Measurements from ENCODE around the gene B4GALNT3.

Gene B4GALNT3

GRCh38 chr12:527241-527640 is 67.5 kb downstream of the B4GALNT3 start:
- Histone ChIP-seq H3K4me1 (peaks cover 22 to 33% (median 27%) of the 10 kb centered on the region in 10 experiments), H3K27me3 (no peaks in the 10 kb centered on the region), H3K36me3 (peaks cover 0 to 4% (median 0%) of the 10 kb centered on the region in 11 experiments; a peak in 2 of 22 replicates), H3K4me2 (peak overlapping the region in 10 of 11 experiments; percentile 13 to 90 (median 82); a peak in 18 of 22 replicates), H3K9me3 (replicated peaks in 1 of 11) (peaks cover 30 to 39% (median 38%) of the 10 kb centered on the region in 11 experiments), H3K27ac (peak overlapping the region in 9 of 11 experiments; percentile 33 to 88 (median 79); a peak in 15 of 22 replicates), H3K4me3 (no peak overlapping the region), H4K20me1 (no peaks in the 10 kb centered on the region), H3K9ac (peak overlapping the region in 5 of 11 experiments; percentile 38 to 72 (median 56); a peak in 5 of 22 replicates)
- TF ChIP-seq Cebpa-rat (IDR thresholded peaks at IDR 0.05): no peak

- Histone ChIP-seq H3K4me1 (peaks cover 22 to 31% (median 27%) of the 10 kb centered on the region in 10 experiments), H3K4me3 (no peak overlapping the region), H3K27me3 (no peaks in the 10 kb centered on the region), H4K20me1 (no peaks in the 10 kb centered on the region), H3K36me3 (peaks cover 0 to 4% (median 0%) of the 10 kb centered on the region in 11 experiments; a peak in 2 of 22 replicates), H3K9ac (peak overlapping the region in 1 of 11 experiments; percentile 72; a peak in 1 of 22 replicates), H3K4me2 (peak overlapping the region in 9 of 11 experiments; percentile 61 to 90 (median 82); a peak in 17 of 22 replicates), H3K9me3 (replicated peaks in 1 of 11) (peaks cover 35 to 44% (median 42%) of the 10 kb centered on the region in 11 experiments), H3K27ac (peak overlapping the region in 7 of 11 experiments; percentile 74 to 88 (median 79); a peak in 12 of 22 replicates)
- TF ChIP-seq Cebpa-rat (IDR thresholded peaks at IDR 0.05): no peak
These were observed 68.0 kb downstream of the B4GALNT3 start for GRCh38 chr12:527729-528128.

- Histone ChIP-seq H4K20me1 (no peaks in the 10 kb centered on the region), H3K27me3 (no peaks in the 10 kb centered on the region), H3K9me3 (replicated peaks in 1 of 11) (peaks cover 38 to 50% (median 45%) of the 10 kb centered on the region in 11 experiments), H3K9ac (no peak overlapping the region), H3K4me3 (no peak overlapping the region), H3K4me2 (no peak overlapping the region), H3K36me3 (peaks cover 0 to 4% (median 0%) of the 10 kb centered on the region in 11 experiments; a peak in 2 of 22 replicates), H3K27ac (no peak overlapping the region), H3K4me1 (peaks cover 22 to 30% (median 24%) of the 10 kb centered on the region in 10 experiments)
- no peak for TF ChIP-seq Cebpa-rat (IDR thresholded peaks at IDR 0.05)
These were observed 70.6 kb downstream of the B4GALNT3 start for GRCh38 chr12:530308-530707.

- TF ChIP-seq Cebpa-rat (IDR thresholded peaks at IDR 0.05): no peak
- Histone ChIP-seq H3K27ac (no peak overlapping the region), H3K9ac (no peak overlapping the region), H3K4me2 (no peak overlapping the region), H4K20me1 (no peaks in the 10 kb centered on the region), H3K9me3 (replicated peaks in 1 of 11) (peaks cover 38 to 50% (median 45%) of the 10 kb centered on the region in 11 experiments), H3K27me3 (no peaks in the 10 kb centered on the region), H3K4me1 (peaks cover 17 to 24% (median 19%) of the 10 kb centered on the region in 10 experiments), H3K36me3 (peaks cover 0 to 4% (median 0%) of the 10 kb centered on the region in 11 experiments; a peak in 2 of 22 replicates), H3K4me3 (no peak overlapping the region)
These were observed 71.1 kb downstream of the B4GALNT3 start for GRCh38 chr12:530821-531220.

GRCh38 chr12:531951-532585 is 72.3 kb downstream of the B4GALNT3 start:
- Histone ChIP-seq H4K20me1 (no peaks in the 10 kb centered on the region), H3K27me3 (no peaks in the 10 kb centered on the region), H3K36me3 (peaks cover 0 to 4% (median 0%) of the 10 kb centered on the region in 11 experiments; a peak in 2 of 22 replicates), H3K4me3 (no peak overlapping the region), H3K4me2 (no peak overlapping the region), H3K9me3 (replicated peaks in 1 of 11) (peaks cover 38 to 50% (median 45%) of the 10 kb centered on the region in 11 experiments), H3K4me1 (peaks cover 4 to 12% (median 7%) of the 10 kb centered on the region in 10 experiments), H3K27ac (no peak overlapping the region), H3K9ac (no peak overlapping the region)
- no peak for TF ChIP-seq Cebpa-rat (IDR thresholded peaks at IDR 0.05)

- no peaks in the 10 kb centered on the region for H4K20me1 ChIP-seq
- H3K4me2 ChIP-seq: no peak overlapping the region
- peak overlapping the region in 1 of 11 experiments; percentile 6; a peak in 1 of 22 replicates for H3K27ac ChIP-seq
- no peak overlapping the region for H3K4me3 ChIP-seq
- H3K4me1 ChIP-seq: peaks cover 0 to 6% (median under 1%) of the 10 kb centered on the region in 10 experiments; a peak in 12 of 20 replicates
- H3K9me3 ChIP-seq (replicated peaks in 1 of 11): peaks cover 38 to 50% (median 45%) of the 10 kb centered on the region in 11 experiments
- H3K27me3 ChIP-seq: no peaks in the 10 kb centered on the region
- no peak for TF ChIP-seq Cebpa-rat (IDR thresholded peaks at IDR 0.05)
- H3K9ac ChIP-seq: no peak overlapping the region
- H3K36me3 ChIP-seq: peaks cover 0 to 4% (median 0%) of the 10 kb centered on the region in 11 experiments; a peak in 2 of 22 replicates
These were observed 73.3 kb downstream of the B4GALNT3 start for GRCh38 chr12:532908-533565.

- no peak overlapping the region for H3K27ac ChIP-seq
- H3K4me2 ChIP-seq: no peak overlapping the region
- H3K4me1 ChIP-seq: peaks cover 6 to 13% (median 7%) of the 10 kb centered on the region in 10 experiments
- H3K36me3 ChIP-seq: peaks cover 0 to 4% (median 0%) of the 10 kb centered on the region in 11 experiments; a peak in 2 of 22 replicates
- H3K27me3 ChIP-seq: no peaks in the 10 kb centered on the region
- H3K4me3 ChIP-seq: no peak overlapping the region
- H3K9me3 ChIP-seq (replicated peaks in 1 of 11): peaks cover 38 to 46% (median 41%) of the 10 kb centered on the region in 11 experiments
- TF ChIP-seq Cebpa-rat (IDR thresholded peaks at IDR 0.05): no peak
- no peak overlapping the region for H3K9ac ChIP-seq
- H4K20me1 ChIP-seq: peaks cover 0 to 1% (median 0%) of the 10 kb centered on the region in 11 experiments; a peak in 1 of 22 replicates
These were observed 74.0 kb downstream of the B4GALNT3 start for GRCh38 chr12:533718-534117.

GRCh38 chr12:534216-534615 is 74.5 kb downstream of the B4GALNT3 start:
- H3K9me3 ChIP-seq (replicated peaks in 1 of 11): peaks cover 33 to 41% (median 36%) of the 10 kb centered on the region in 11 experiments
- H3K9ac ChIP-seq: no peak overlapping the region
- H3K4me2 ChIP-seq: no peak overlapping the region
- no peak overlapping the region for H3K27ac ChIP-seq
- H3K36me3 ChIP-seq: peaks cover 0 to 2% (median 0%) of the 10 kb centered on the region in 11 experiments; a peak in 2 of 22 replicates
- no peaks in the 10 kb centered on the region for H3K27me3 ChIP-seq
- H3K4me3 ChIP-seq: no peak overlapping the region
- no peak for TF ChIP-seq Cebpa-rat (IDR thresholded peaks at IDR 0.05)
- H4K20me1 ChIP-seq: peaks cover 0 to 4% (median 0%) of the 10 kb centered on the region in 11 experiments; a peak in 1 of 22 replicates
- H3K4me1 ChIP-seq: peaks cover 11 to 18% (median 12%) of the 10 kb centered on the region in 10 experiments

GRCh38 chr12:535396-535795 is 75.7 kb downstream of the B4GALNT3 start:
- Histone ChIP-seq H3K9ac (no peak overlapping the region), H3K9me3 (replicated peaks in 1 of 11) (peaks cover 23 to 30% (median 26%) of the 10 kb centered on the region in 11 experiments), H4K20me1 (peaks cover 0 to 4% (median 0%) of the 10 kb centered on the region in 11 experiments; a peak in 1 of 22 replicates), H3K4me3 (no peak overlapping the region), H3K36me3 (no peaks in the 10 kb centered on the region; a peak in 1 of 22 replicates), H3K4me1 (peaks cover 16 to 28% (median 21%) of the 10 kb centered on the region in 10 experiments), H3K27me3 (no peaks in the 10 kb centered on the region), H3K4me2 (no peak overlapping the region), H3K27ac (peak overlapping the region in 2 of 11 experiments; percentile 0 to 25; a peak in 1 of 22 replicates)
- no peak for TF ChIP-seq Cebpa-rat (IDR thresholded peaks at IDR 0.05)
